OCI-LY7 (cell line): ENCODE results near the gene CDH12. TPM values are rescaled to one million over a fixed set of nuclear protein-coding genes. Genes with fewer than 3 reads are reported as not detected.

Experiments used
- BruUV-seq: library from RNA; stranded (reverse); fragments of 400-500 nt; replicated peaks from 2 replicates; lab custom pipeline; 2021; lab: Mats Ljungman, UMichigan
- CTCF ChIA-PET: fragments of 300-600 bp; sonication (Branson Sonifier 250); formaldehyde crosslinking; loops from one replicate; lab custom pipeline; 2022; ENCODE audit warnings: antibody characterized with exemption; ENCODE audit not compliant: unreplicated experiment; lab: Charles Lee
- POLR2A ChIA-PET: fragments of 300-600 bp; sonication (Branson Sonifier 250); formaldehyde crosslinking; loops from one replicate; lab custom pipeline; 2022; ENCODE audit warnings: antibody characterized with exemption; lab: Charles Lee
- DNase-seq: peaks from one replicate; pipeline ENCODE4 v3.0.0-alpha.2; 2015; ENCODE audit warnings: low spot score
- H2AFZ ChIP-seq: fragments of 200-600 bp; sonication (generic), shearing (Covaris generic); 2 replicates; pipeline ENCODE4 v1.6.1; 2014; ENCODE audit warnings: mild to moderate bottlenecking, antibody characterized with exemption, low read length, moderate library complexity
- H3K27ac ChIP-seq: fragments of 200-600 bp; sonication (generic); 2 replicates; pipeline ENCODE4 v1.5.1; 2014; ENCODE audit warnings: mixed run types, low read depth, mild to moderate bottlenecking, moderate library complexity, low read length, inconsistent platforms; ENCODE audit not compliant: poor library complexity, severe bottlenecking
- H3K36me3 ChIP-seq: fragments of 200-600 bp; sonication (generic); 2 replicates; pipeline ENCODE4 v1.6.1; 2014; ENCODE audit warnings: mild to moderate bottlenecking, antibody characterized with exemption, low read length, moderate library complexity, mixed read lengths; ENCODE audit not compliant: insufficient read depth
- H3K4me1 ChIP-seq: fragments of 200-600 bp; sonication (generic); 2 replicates; pipeline ENCODE4 v1.5.1; 2014; ENCODE audit warnings: mild to moderate bottlenecking, low read length; ENCODE audit not compliant: insufficient read depth, poor library complexity, severe bottlenecking
- H3K4me2 ChIP-seq: fragments of 200-600 bp; sonication (generic); 2 replicates; pipeline ENCODE4 v1.6.1; 2014; ENCODE audit warnings: mild to moderate bottlenecking, low read length
- H3K4me3 ChIP-seq: fragments of 200-600 bp; sonication (generic); 2 replicates; pipeline ENCODE4 v1.5.1; 2014; ENCODE audit warnings: mild to moderate bottlenecking, low read depth, low read length; ENCODE audit not compliant: poor library complexity, severe bottlenecking
- H3K79me2 ChIP-seq: fragments of 200-600 bp; sonication (generic); 2 replicates; pipeline ENCODE4 v1.6.1; 2016; ENCODE audit warnings: low read depth, mild to moderate bottlenecking, low read length, moderate library complexity, mixed read lengths; ENCODE audit not compliant: insufficient read depth
- H3K9me2 ChIP-seq: fragments of 200-600 bp; sonication (generic); 2 replicates; pipeline ENCODE4 v1.6.1; 2016; ENCODE audit warnings: mild to moderate bottlenecking, low read length, mixed read lengths; ENCODE audit not compliant: insufficient read depth
- H3K9me3 ChIP-seq: fragments of 200-600 bp; sonication (generic); 2 replicates; pipeline ENCODE4 v1.6.1; 2014; ENCODE audit warnings: mild to moderate bottlenecking, mixed run types, low read length, mixed read lengths
- H4K20me1 ChIP-seq: fragments of 200-600 bp; sonication (generic); 2 replicates; pipeline ENCODE4 v1.6.1; 2014; ENCODE audit warnings: mild to moderate bottlenecking, antibody characterized with exemption, low read length, moderate library complexity, mixed read lengths; ENCODE audit not compliant: insufficient read depth
- CTCF ChIP-seq: fragments of 200-600 bp; sonication (generic); conservative IDR thresholded peaks from 2 replicates; pipeline ENCODE4 v1.5.1; 2014; ENCODE audit warnings: mild to moderate bottlenecking, antibody characterized with exemption, low read length, moderate library complexity, mixed read lengths
- EZH2phosphoT487 ChIP-seq: fragments of 200-600 bp; sonication (generic); IDR thresholded peaks from 2 replicates; pipeline ENCODE4 v1.6.1; 2018; ENCODE audit warnings: low read depth, borderline replicate concordance, mild to moderate bottlenecking, mixed run types, antibody characterized with exemption, low read length, moderate library complexity, mixed read lengths
- intact Hi-C: fragments of 100-400 bp; cut with micrococcal nuclease; formaldehyde crosslinking; loops from one replicate; pipeline ENCODE4 v1.10.0; 2022; ENCODE audit not compliant: unreplicated experiment
- total RNA-seq, 2 experiments: library from RNA; depleted of rRNA in 1 of 2; stranded (reverse); fragments of >200 nt in 1 of 2; shearing (Covaris generic) in 1 of 2; gene quantifications; 2 replicates each; pipeline ENCODE4 v1.2.3, GENCODE V29; 2014 to 2022

The CDH12 gene
- total RNA-seq, 2 experiments from 2014 or later: not detected

GRCh38 chr5:22560147-22560546, 293.0 kb downstream of the CDH12 start:
- no peaks in the 10 kb centered on the region for H3K9me3 ChIP-seq
- H3K36me3 ChIP-seq: no peaks in the 10 kb centered on the region
- no peak overlapping the region for H3K4me2 ChIP-seq
- no peaks in the 10 kb centered on the region for H3K9me2 ChIP-seq
- intact Hi-C loops: no loop called here
- H3K79me2 ChIP-seq: no peaks in the 10 kb centered on the region
- no peaks in the 10 kb centered on the region for H4K20me1 ChIP-seq
- TF ChIP-seq EZH2phosphoT487: no peak
- TF ChIP-seq CTCF: no peak
- no peaks in the 10 kb centered on the region for H3K4me1 ChIP-seq
- H3K27ac ChIP-seq: no peak overlapping the region
- DNase-seq: no peak
- POLR2A ChIA-PET: no interaction called here
- no peak overlapping the region for H3K4me3 ChIP-seq
- BruUV-seq: no TSS peak
- CTCF ChIA-PET: no interaction called here
- H2AFZ ChIP-seq: no peak overlapping the region

GRCh38 chr5:22557251-22557650, 295.9 kb downstream of the CDH12 start:
- intact Hi-C loops: no loop called here
- Histone ChIP-seq H3K4me2 (no peak overlapping the region), H2AFZ (no peak overlapping the region), H3K36me3 (no peaks in the 10 kb centered on the region), H3K4me1 (no peaks in the 10 kb centered on the region), H3K4me3 (no peak overlapping the region), H3K27ac (no peak overlapping the region), H4K20me1 (no peaks in the 10 kb centered on the region), H3K9me2 (no peaks in the 10 kb centered on the region), H3K9me3 (no peaks in the 10 kb centered on the region), H3K79me2 (no peaks in the 10 kb centered on the region)
- DNase-seq: no peak
- BruUV-seq: no TSS peak
- ChIA-PET CTCF (no interaction called here), POLR2A (no interaction called here)
- TF ChIP-seq EZH2phosphoT487: no peak
- TF ChIP-seq CTCF: no peak

- no peak overlapping the region for H3K4me3 ChIP-seq
- ChIA-PET CTCF (no interaction called here), POLR2A (no interaction called here)
- no peaks in the 10 kb centered on the region for H3K4me1 ChIP-seq
- H3K79me2 ChIP-seq: no peaks in the 10 kb centered on the region
- no peaks in the 10 kb centered on the region for H3K9me3 ChIP-seq
- H4K20me1 ChIP-seq: no peaks in the 10 kb centered on the region
- no peaks in the 10 kb centered on the region for H3K9me2 ChIP-seq
- intact Hi-C loops: no loop called here
- H2AFZ ChIP-seq: no peak overlapping the region
- TF ChIP-seq EZH2phosphoT487 (no peak), CTCF (no peak)
- no TSS peak for BruUV-seq
- H3K4me2 ChIP-seq: no peak overlapping the region
- no peak for DNase-seq
- no peak overlapping the region for H3K27ac ChIP-seq
- H3K36me3 ChIP-seq: no peaks in the 10 kb centered on the region
Measured at GRCh38 chr5:22554475-22554874, 298.7 kb downstream of the CDH12 start.
